GM19239 (cell line): ENCODE results near the gene JSRP1.

ENCODE experiments used
- DNase-seq: peaks from one replicate; pipeline ENCODE4 v3.0.0; 2011; ENCODE audit warnings: low spot score; ENCODE audit not compliant: insufficient read length
- FAIRE-seq: peaks from 2 replicates; lab custom pipeline; 2011; peaks lifted over from hg19 to GRCh38; lab: Jason Lieb, UNC

The JSRP1 gene

GRCh38 chr19:2236314-2237050 lies 19.7 kb downstream of the JSRP1 start, which contains the start of the genes PLEKHJ1 and SF3A2:
Gene PLEKHJ1 (minus strand): TSS chr19:2236329. CDS start chr19:2236248, 81 bp downstream.
Gene SF3A2 (plus strand): TSS chr19:2236824. CDS start chr19:2243419, 6,595 bp downstream.
- DNase-seq (peak; percentile 99), FAIRE-seq (peak; percentile 95)

- DNase-seq (no peak), FAIRE-seq (no peak)
These were observed 20.2 kb downstream of the JSRP1 start for GRCh38 chr19:2236064-2236313.

DNA sequence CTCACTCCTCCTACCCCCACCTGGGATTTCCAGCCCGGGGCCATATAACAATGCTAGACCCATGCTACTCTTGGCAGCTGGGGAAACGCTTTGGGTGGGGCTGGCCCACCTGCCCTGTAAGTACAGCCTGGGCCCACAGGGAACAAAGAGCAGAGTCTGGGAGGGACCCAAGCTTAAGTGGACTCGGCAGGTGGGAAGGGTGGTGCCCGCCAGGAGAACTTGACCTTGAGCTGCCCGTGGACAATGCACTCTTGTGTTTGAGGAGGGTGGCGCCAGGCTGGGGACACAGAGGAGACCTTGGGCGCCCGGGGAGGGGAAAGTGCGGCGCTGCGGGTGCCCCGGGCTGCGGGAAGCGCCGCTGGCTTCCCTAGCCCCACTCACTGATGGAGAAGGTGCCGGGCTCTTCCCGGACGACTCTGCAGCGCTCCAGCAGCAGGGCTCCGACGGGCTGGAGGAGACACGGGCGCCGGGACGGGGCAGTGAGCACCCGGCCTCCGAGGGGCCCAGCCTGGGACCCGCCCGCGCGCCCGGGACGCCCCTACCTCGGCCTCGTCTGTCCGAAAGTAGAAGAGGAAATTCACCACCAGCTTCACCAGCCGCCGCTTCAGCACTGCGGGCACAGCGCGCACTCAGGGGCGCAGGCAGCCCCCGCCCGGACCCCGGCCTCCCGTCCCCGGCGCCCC lies 20.7 kb downstream of the JSRP1 start:
- DNase-seq (no peak), FAIRE-seq (peak; percentile 47)

DNA sequence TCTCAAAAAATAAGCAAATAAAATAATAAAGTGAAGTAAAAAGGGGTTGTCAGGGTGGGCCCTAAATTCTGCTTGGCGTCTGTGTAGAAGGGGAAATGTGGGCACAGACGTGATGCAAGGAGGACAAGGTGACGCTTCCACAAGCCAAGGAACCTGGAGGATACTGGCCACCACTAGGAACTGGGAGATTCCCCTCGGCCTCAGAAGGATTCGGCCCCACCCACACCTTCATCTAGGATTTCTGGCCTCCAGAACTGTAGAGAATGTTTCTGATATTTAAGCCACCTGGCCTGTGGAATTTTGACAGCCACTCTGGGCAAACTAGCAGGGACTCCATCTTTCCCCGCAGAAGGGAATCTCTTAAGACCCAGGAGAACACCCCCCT lies 21.2 kb downstream of the JSRP1 start:
- FAIRE-seq (no peak), DNase-seq (no peak)

GRCh38 chr19:2233601-2234280 lies 22.5 kb downstream of the JSRP1 start:
- FAIRE-seq (no peak), DNase-seq (no peak)

DNA sequence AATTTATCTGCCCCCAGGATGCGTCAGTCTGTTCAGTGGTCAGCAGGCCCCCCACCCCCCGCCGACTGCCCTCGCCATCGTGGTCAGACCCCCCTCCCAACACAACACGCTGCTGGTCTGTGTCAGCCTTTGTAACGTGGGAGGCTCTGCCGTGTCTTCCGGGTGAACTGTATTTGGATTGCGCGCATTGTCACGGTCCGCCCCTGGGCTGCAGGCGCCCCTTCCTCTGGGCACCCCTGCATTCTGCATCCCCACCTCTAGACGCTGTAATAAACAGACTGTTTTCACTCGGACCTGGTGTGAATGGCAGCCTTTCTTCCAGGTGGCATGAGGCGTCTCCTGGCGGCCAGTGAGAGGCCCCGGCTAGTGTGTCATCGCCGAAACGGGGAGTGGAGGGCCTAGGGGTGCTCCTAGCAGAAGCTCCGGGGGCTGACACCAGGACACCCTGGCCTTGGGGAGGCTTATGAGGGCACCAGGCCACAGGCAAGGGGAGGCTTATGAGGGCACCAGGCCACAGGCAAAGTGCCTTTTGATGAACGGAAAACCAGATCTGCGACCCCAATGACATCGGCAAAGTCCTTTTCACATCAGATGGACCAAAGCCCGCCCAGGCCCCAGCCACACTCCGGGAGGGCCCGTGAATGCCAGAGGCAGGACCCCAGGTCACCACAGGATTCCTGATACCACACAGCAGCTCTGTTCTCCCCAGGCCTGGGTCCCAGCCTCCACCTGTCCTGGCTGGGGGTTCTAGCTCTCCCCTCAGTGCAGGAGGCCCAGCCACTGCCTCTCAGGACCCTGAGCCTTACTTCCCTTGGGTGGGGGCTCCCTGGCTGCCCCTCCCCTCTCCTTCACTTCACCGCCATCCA lies 23.7 kb downstream of the JSRP1 start:
- FAIRE-seq (no peak), DNase-seq (no peak)

DNA sequence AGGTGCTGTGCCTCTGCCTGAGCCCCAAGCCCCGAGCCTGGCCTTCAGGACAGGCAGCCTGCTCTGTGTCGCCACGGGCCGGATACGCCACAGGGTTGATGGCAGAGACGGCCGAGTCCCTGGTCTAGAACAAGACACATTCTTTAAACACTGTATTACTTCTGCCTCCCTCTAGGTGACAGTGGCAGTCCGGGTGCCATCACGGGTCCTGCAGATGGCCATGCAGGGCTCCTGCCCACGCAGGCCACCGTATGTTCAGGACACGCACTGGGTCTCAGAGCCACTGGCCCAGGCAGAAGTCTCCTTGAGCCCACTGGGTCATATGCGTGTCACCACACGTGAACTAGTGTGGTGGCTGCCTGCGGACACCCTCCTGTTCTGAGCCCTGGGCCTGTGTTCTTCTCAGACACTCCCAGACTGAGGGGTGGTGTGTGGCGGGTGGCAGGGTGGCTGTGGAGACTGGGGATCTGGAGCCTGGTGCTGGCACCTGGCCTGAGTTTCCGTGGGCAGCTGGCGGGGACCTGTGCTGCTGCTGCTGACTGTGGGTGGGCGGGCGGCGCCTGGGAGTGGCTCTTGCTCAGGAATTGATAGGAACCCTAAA lies 24.5 kb downstream of the JSRP1 start:
- DNase-seq (no peak), FAIRE-seq (no peak)

- FAIRE-seq, result no peak
- no peak for DNase-seq
These were observed 25.2 kb downstream of the JSRP1 start for GRCh38 chr19:2230807-2231533.

GRCh38 chr19:2230033-2230531 lies 26.1 kb downstream of the JSRP1 start:
- FAIRE-seq (no peak), DNase-seq (no peak)

- FAIRE-seq (no peak), DNase-seq (no peak)
These were observed 26.8 kb downstream of the JSRP1 start for GRCh38 chr19:2229103-2230032.

DNA sequence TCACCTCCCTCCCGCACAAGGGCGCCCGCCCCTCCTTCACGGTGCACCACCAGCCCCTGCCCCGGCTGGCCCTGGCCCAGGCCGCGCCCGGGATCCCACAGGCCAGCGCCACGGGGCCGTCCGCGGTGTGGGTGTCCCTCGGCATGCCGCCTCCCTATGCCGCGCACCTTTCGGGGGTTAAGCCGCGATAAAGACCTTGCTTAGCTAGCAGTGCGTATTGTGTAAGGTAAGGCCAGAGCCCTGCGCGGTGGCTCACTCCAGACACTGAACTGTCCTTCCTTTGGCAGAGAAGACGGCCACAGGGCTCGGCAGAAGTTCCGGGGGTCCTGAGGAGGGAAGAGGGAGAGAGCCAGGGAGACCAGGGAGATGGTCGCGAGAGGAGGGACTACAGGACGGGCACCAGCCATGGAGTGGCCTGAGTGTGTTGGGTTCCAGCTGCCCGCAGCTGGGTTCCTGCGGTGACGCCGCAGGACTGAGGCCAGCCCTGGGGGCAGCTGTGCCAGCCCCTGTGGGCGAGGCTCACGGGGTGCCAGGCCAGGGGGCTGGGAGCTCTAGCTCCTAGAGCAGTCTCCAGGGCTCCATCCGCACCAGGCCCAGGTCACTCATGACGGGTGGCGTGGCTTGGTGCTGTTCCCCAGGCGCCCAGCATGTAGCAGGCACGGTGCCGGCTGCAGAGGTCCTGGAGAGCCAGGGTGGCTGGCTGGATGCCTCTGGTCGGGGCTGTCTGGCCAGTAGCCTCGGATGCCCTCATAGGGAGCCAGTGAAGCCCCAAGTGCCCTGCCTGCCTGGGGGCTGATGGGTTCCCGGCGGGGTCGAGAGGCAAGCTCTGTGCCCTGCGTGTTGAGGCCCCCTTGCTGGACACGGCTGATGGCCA lies 27.8 kb downstream of the JSRP1 start:
- no peak for FAIRE-seq

GRCh38 chr19:2227415-2228156 lies 28.6 kb downstream of the JSRP1 start:
- DNase-seq (peak; percentile 92), FAIRE-seq (no peak)

More for the DNA sequence above, 27.8 kb downstream of the JSRP1 start:
- DNase-seq, result no peak

GRCh38 chr19:2226840-2227360 lies 29.3 kb downstream of the JSRP1 start:
- DNase-seq (no peak), FAIRE-seq (no peak)

GRCh38 chr19:2226051-2226839 lies 30.0 kb downstream of the JSRP1 start:
- FAIRE-seq (no peak), DNase-seq (no peak)

- FAIRE-seq, result no peak
- DNase-seq, result no peak
These were observed 30.7 kb downstream of the JSRP1 start for GRCh38 chr19:2225415-2226050.
